GM19240 (cell line): ENCODE results near the gene TRIM27.
"Not testable (repeated sequence)": the region's sequence is repeated elsewhere in the genome, so short reads cannot be mapped to it uniquely, and the experiment has no call there.

Source experiments
- DNase-seq: peaks from one replicate; pipeline ENCODE4 v3.0.0; 2011; ENCODE audit warnings: low spot score; ENCODE audit not compliant: insufficient read length

TRIM27 gene

DNA sequence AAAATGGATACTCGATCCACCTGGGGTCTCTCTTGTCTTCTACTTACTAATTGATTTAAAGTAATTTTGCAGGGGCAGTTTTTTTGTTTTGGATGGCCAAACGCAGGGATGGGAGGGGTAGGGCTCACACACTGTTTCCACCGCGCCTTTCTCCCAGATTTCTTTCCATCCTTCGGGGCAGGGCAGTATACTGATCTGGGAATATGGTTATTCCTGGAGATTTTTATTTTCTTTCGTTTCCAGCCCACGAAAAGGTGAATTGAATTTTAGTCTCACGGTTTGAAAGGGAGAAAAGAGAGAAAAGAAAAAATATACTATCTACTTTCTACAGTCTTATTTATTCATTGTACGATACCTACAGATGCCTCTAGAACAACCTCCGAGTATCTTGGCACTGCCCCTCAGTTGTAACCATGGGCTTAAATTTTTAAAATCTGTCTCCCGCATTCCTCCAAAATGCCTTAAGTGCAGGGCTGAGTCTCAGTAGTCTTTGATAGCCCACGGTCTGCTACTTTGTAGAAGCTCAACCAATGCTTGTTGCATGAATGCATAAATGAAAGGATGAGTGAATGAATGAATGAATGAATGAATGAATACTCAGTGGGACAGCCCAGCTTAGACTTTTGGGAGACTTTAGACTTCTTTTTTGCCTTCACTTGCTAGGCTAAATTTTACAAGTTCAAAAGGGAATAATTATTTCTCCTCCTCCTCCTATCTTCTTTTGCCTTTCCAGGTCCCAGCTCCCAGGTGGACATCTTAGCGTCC, 18.1 kb upstream of the TRIM27 start:
- DNase-seq = no peak

DNA sequence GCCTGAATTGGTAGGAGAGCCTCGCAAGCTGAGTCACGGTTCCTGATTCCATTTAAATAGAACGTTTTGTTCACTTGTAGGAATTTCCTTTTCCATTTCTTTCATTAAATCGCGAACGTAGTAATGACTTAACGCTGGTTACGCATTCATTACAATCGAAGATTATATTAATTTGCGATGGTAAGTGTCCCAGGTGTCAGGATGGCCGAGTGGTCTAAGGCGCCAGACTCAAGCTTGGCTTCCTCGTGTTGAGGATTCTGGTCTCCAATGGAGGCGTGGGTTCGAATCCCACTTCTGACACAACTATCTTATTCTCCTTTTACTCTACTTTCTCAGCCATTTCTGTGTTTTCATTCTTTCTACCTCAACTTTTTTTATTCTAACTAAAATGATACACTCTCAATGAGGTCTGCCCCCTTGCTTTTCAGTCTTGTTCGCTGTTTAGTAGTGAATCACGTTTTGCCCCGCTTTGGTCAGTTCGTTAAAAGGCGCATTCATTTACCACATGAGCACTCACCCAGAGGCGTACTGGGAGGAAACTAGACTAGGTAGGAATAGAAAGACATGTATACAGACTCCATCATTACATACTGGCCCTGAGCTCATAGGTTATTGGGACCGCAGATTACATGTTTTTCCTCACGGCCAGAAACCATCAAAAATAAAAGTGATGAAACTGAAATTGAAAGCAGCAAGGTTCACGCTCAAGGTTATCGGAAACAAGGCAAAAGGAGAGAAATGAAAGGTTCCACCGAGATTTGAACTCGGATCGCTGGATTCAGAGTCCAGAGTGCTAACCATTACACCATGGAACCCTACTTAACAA, 17.3 kb upstream of the TRIM27 start:
- no peak for DNase-seq

- no peak for DNase-seq
Measured at GRCh38 chr6:28940294-28940857, 16.6 kb upstream of the TRIM27 start.

GRCh38 chr6:28933069-28933468, 9.3 kb upstream of the TRIM27 start:
- DNase-seq = no peak

GRCh38 chr6:28929887-28930620, 6.3 kb upstream of the TRIM27 start:
- no peak for DNase-seq

DNA sequence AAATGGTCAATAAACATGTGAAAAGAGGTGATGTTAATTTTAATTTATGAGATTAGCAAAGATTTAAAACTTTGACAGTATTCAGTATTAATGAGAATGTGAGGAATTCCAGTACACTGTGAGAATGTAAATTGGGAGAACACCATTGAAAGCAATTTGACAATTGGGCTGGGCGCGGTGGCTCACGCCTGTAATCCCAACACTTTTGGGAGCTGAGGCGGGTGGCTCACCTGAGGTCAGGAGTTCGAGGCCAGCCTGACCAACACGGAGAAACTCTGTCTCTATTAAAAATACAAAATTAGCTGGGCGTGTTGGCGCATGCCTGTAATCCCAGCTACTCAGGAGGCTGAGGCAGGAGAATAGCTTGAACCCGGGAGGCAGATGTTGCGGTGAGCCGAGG, 5.6 kb upstream of the TRIM27 start:
- not testable (repeated sequence) for DNase-seq

DNA sequence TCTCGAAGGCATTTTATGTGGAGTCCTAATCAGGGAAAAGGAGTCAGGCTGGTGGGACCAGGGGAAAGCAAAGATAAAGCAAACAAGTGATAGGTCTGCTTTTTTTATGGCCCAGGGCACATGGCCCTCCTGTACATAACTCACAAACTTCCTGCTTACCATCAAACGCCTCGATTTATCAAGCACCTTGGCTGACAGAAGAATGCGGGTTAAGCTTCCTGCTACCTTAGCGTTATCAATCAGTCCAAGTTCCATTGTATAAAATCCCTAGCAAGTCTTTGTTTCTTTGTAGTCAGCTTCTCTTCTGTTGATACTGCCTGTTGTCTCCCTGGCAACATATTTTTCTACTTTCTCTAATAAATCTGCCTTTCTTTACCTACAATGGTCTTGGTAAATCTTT, 4.1 kb upstream of the TRIM27 start:
- no peak for DNase-seq

GRCh38 chr6:28922821-28923317, 916 bp downstream of the TRIM27 start:
- DNase-seq = peak; percentile 19

GRCh38 chr6:28922004-28922820, 1.6 kb downstream of the TRIM27 start:
- no peak for DNase-seq

DNA sequence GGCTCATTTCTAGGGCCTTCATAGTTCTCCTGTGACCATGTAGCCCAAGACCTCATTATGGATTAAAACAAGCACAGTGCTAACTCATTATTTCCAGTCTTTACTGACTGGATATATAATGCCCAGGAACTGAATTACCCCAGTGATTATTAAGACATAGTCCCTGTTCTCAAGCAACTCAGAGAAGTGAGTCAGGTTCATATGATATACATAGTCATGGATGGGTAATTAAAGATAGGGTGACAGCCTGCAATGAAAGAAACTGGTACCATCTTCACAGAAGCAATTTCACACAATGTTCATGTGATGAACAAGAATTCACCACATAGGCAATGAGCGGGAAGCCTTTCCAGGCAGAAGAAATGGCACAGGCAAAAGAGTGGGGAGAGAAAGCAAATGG, 3.5 kb downstream of the TRIM27 start:
- no peak for DNase-seq

DNA sequence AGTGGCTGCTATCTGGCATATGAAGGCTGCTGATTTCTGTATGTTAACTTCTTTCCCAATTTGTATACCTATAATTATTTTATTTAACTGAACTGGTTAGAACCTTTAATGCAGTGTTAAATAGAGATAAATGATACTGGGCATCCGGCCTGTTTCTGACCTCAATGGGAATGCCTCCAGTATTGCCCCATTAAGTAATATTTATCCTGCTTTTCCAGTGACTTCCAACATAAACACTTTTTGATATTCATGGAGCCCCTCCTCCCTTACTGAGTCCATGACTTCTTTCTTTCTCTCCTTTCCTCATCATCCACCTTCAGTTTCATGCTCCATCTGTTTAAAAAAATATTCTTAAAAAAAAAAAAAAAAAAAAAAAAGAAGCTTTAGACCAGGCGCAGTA, 8.8 kb downstream of the TRIM27 start:
- DNase-seq = no peak

- DNase-seq = no peak
Measured at GRCh38 chr6:28910901-28911690, 12.7 kb downstream of the TRIM27 start.

GRCh38 chr6:28907394-28907793, 16.4 kb downstream of the TRIM27 start:
- DNase-seq = no peak

DNA sequence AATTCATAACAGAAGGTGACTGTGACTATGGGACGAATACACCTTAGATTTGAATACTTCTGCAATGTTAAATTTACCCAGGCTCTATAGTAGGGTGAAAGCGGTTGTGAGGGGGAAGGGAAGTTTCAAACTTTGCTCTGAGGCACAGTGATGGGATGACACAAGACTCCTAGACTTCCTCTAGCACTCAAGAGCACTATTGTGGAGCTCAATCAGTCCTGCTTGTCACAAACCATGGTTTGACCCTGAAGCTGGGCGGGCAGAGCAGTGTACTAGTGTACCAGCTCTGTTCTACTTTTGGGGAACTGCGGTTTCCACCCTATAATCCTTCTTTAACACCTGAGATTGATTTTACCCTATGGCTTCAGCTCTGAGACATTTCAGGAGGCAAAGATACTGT, 17.1 kb downstream of the TRIM27 start:
- no peak for DNase-seq

DNA sequence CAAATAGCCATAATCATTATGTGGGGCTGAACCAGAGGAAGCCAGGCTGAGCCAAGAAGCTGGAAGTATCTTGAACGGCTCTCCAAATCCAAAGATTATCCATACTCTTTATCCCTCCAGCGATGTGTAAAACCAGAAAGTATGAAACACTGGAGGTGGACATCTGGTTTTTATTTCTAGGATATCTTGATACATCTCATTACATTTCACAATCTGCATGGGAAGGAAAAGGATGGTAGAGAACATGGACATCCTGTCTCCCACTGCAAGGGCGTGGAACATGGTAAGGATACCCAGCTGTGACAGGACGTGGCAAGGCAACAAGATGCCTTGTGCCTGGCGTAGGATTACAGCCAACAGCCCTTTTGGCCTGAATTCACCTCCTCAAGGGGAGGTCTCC, 20.1 kb downstream of the TRIM27 start:
- DNase-seq = no peak

- DNase-seq = no peak
Measured at GRCh38 chr6:28901831-28902230, 22.0 kb downstream of the TRIM27 start.

GRCh38 chr6:28900577-28901256, 23.1 kb downstream of the TRIM27 start:
- DNase-seq = no peak

DNA sequence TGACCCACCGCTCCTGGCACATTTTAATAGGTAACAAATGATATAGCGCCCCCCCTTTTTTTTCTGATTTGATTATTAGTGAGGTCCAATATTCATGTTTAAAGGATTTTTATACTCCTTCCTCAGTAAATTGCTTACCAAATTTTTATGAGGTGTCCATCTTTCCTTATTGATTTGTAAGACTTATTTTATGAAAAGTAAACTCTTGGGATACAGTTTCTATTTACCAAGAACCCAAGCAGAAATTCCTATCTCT, 25.1 kb downstream of the TRIM27 start:
- no peak for DNase-seq

DNA sequence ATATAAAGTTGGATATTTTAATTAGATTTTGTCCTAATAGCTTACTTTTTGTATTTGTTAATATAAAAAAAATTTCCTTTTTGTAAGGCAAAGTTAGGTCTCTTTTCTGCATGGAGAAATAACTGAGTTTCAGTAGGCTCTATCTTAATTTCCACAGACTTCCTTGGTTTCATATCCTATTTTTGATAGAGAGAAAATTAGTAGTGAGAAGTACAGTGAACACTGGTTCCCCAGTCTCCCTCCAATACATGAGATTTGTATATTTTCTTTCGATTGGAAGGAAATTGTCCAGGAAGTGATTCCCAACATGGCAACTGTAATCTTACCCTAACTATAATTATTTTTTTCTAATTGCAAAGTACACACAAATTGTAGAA, 26.4 kb downstream of the TRIM27 start:
- no peak for DNase-seq
